Transverse colon (tissue), 4 donors: ENCODE results near the gene FBH1.

Source experiments
- EP300 ChIP-seq: sonication (generic); formaldehyde crosslinking; IDR thresholded peaks from one replicate; pipeline ENCODE4 v1.6.1; 2017; ENCODE audit warnings: antibody characterized with exemption, low read depth
- POLR2A ChIP-seq: fragments of 450-650 bp; IDR thresholded peaks from one replicate; pipeline ENCODE4 v1.6.1; 2016; ENCODE audit warnings: antibody characterized with exemption, mild to moderate bottlenecking, moderate library complexity
- POLR2AphosphoS5 ChIP-seq, 3 donors: sonication (generic); formaldehyde crosslinking; IDR thresholded peaks; one replicate each; pipeline ENCODE4 v1.6.1; 2016; ENCODE audit warnings: antibody characterized with exemption in 3 of 3
- TF ChIP-seq, protein P1 (sequence below), 5 experiments: fragments of 200-600 bp in 3 of 5; fragments of 450-650 bp in 2 of 5; sonication (generic) in 3 of 5; IDR thresholded peaks; 1 replicate in 2 of 5; 2 replicates in 3 of 5; pipeline ENCODE4 v1.5.1; 2016 to 2017; ENCODE audit warnings: antibody characterized with exemption in 5 of 5, inconsistent platforms in 3 of 5, mild to moderate bottlenecking in 2 of 5, moderate library complexity in 1 of 5

DNA sequence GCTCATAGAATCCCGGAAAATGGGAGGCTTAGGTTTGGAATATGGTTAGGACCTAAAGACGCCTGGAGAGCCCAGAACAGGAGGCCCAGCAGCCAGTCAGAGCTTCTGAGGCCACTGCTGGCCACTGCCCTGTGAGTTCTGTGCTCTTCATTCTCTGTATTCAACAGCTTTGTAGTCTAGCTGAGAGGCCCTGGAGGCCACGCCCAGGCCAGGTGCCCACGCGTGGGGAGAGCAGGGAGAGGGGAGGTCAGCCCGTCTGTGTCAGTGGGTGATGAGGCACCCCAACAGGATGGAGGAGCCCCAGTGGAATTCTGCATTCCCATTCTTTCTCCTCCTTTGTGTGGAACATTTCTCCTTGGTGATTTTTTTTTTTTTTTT lies 58.2 kb downstream of the FBH1 start:
- no peak for TF ChIP-seq EP300
- TF ChIP-seq, protein P1, sequence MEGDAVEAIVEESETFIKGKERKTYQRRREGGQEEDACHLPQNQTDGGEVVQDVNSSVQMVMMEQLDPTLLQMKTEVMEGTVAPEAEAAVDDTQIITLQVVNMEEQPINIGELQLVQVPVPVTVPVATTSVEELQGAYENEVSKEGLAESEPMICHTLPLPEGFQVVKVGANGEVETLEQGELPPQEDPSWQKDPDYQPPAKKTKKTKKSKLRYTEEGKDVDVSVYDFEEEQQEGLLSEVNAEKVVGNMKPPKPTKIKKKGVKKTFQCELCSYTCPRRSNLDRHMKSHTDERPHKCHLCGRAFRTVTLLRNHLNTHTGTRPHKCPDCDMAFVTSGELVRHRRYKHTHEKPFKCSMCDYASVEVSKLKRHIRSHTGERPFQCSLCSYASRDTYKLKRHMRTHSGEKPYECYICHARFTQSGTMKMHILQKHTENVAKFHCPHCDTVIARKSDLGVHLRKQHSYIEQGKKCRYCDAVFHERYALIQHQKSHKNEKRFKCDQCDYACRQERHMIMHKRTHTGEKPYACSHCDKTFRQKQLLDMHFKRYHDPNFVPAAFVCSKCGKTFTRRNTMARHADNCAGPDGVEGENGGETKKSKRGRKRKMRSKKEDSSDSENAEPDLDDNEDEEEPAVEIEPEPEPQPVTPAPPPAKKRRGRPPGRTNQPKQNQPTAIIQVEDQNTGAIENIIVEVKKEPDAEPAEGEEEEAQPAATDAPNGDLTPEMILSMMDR (IDR thresholded peaks at IDR 0.05) = no peak
- TF ChIP-seq POLR2A = no peak
- no peak for TF ChIP-seq POLR2AphosphoS5 (IDR thresholded peaks at IDR 0.05)
